Mucosa of descending colon (tissue), 3 donors: ENCODE results near the gene TGFB1I1. TPM values are rescaled to one million over a fixed set of nuclear protein-coding genes. Genes with fewer than 3 reads are reported as not detected.

ENCODE experiments used
- ATAC-seq: fragments of 200-7000 bp; cut with Tn5 transposase; one replicate; pipeline ENCODE4 v1.9.1; 2020; ENCODE audit warnings: mild to moderate bottlenecking, moderate library complexity
- DNase-seq, 3 donors: peaks; one replicate each; pipeline ENCODE4 v3.0.0-alpha.2; 2020
- H3K36me3 ChIP-seq: fragments of 200-600 bp; one replicate; pipeline ENCODE4 v1.8.0; 2021; ENCODE audit warnings: low read depth, mild to moderate bottlenecking
- H3K4me1 ChIP-seq: fragments of 200-600 bp; one replicate; pipeline ENCODE4 v1.8.0; 2021; ENCODE audit warnings: low read depth, mild to moderate bottlenecking
- H3K4me3 ChIP-seq: fragments of 200-600 bp; one replicate; pipeline ENCODE4 v1.8.0; 2021; ENCODE audit warnings: mild to moderate bottlenecking
- H3K9me3 ChIP-seq: fragments of 200-600 bp; one replicate; pipeline ENCODE4 v1.8.0; 2021; ENCODE audit warnings: mild to moderate bottlenecking
- CTCF ChIP-seq: fragments of 200-600 bp; IDR thresholded peaks from one replicate; pipeline ENCODE4 v1.8.0; 2022; ENCODE audit warnings: antibody characterized with exemption, mild to moderate bottlenecking
- intact Hi-C, 2 donors: fragments of 100-400 bp; cut with DNase I in 1 of 2; cut with micrococcal nuclease in 1 of 2; formaldehyde crosslinking; loops; one replicate each; pipeline versions ENCODE4 v1.11.0 to v1.11.1; 2022; cut with DNase I, micrococcal nuclease
- total RNA-seq, 3 donors: library from RNA; stranded (reverse); fragmentation: NEBNext Ultra II Directional in 2 of 3; extraction: Animal tissue kit (Norgen Biotek cat#: 25700) in 2 of 3; gene quantifications; one replicate each; pipeline versions ENCODE4 v1.2.1 to v1.2.4, GENCODE V29; 2021 to 2023
- donor health status: DM: no; HTN: no; CAD: no; lungs with moderate emphysema.
- donor health status: DM: no; HTN: no; CAD: no.
- donor health status: DM: no; HTN: yes; CAD: no.

Gene TGFB1I1
- total RNA-seq, 3 donors from 2014 or later = 7.8 to 227 (median 26.1) TPM

GRCh38 chr16:31453255-31454204, 18.4 kb upstream of the TGFB1I1 start:
- intact Hi-C loops = no loop called here
- no peak for TF ChIP-seq CTCF
- H3K9me3 ChIP-seq = no peaks in the 10 kb centered on the region
- H3K36me3 ChIP-seq = no peaks in the 10 kb centered on the region
- peaks cover 40% of the 10 kb centered on the region for H3K4me1 ChIP-seq
- DNase-seq (peak; percentile 48 to 57 (median 51)), ATAC-seq (peak; percentile 57)
- H3K4me3 ChIP-seq = no peak overlapping the region

GRCh38 chr16:31455601-31456314, 16.2 kb upstream of the TGFB1I1 start:
- Histone ChIP-seq H3K4me1 (peaks cover 45% of the 10 kb centered on the region), H3K9me3 (no peaks in the 10 kb centered on the region), H3K36me3 (no peaks in the 10 kb centered on the region), H3K4me3 (no peak overlapping the region)
- intact Hi-C loops = loop anchor here in 1 of 2 donors (5.0 kb wide), 1 partner anchor 417 kb away; the partner anchor contains the start of gene ZNF267
- ATAC-seq (no peak), DNase-seq (peak in 1 of 3 donors; percentile 46)
- peak; percentile 9 for TF ChIP-seq CTCF

GRCh38 chr16:31456988-31457360, 15.0 kb upstream of the TGFB1I1 start:
- ATAC-seq (no peak), DNase-seq (peak in 2 of 3 donors; percentile 32 to 38)
- no peaks in the 10 kb centered on the region for H3K36me3 ChIP-seq
- H3K4me3 ChIP-seq = no peak overlapping the region
- TF ChIP-seq CTCF = no peak
- intact Hi-C loops = loop anchor here in 1 of 2 donors (5.0 kb wide), 1 partner anchor 415 kb away; the partner anchor contains the start of gene ZNF267
- no peaks in the 10 kb centered on the region for H3K9me3 ChIP-seq
- peaks cover 45% of the 10 kb centered on the region for H3K4me1 ChIP-seq

- Histone ChIP-seq H3K4me1 (peaks cover 42% of the 10 kb centered on the region), H3K9me3 (no peaks in the 10 kb centered on the region), H3K36me3 (no peaks in the 10 kb centered on the region), H3K4me3 (peak overlapping the region; percentile 66)
- ATAC-seq = peak; percentile 15
- peak; percentile 64 to 83 (median 79) for DNase-seq
- peak; percentile 10 for TF ChIP-seq CTCF
- intact Hi-C loops = loop anchor here in 1 of 2 donors (5.0 kb wide), 1 partner anchor 414 kb away; the partner anchor contains the start of gene ZNF267
These were observed 13.7 kb upstream of the TGFB1I1 start for GRCh38 chr16:31458073-31458843.
